NCI-H446 (cell line): ENCODE data around the gene TSNAX.

ENCODE experiments used
- DNase-seq, 2 experiments: peaks; one replicate each; lab custom pipeline; 2025; lab: John Stamatoyannopoulos, UW

Gene TSNAX

GRCh38 chr1:231519166-231519565 is 9.3 kb upstream of the TSNAX start:
- no peak for DNase-seq

- DNase-seq: no peak
These were observed 6.4 kb upstream of the TSNAX start for GRCh38 chr1:231522038-231522437.

GRCh38 chr1:231522931-231523642 is 5.4 kb upstream of the TSNAX start:
- DNase-seq: no peak

- no peak for DNase-seq
These were observed 4.7 kb upstream of the TSNAX start for GRCh38 chr1:231523816-231524215.

GRCh38 chr1:231526536-231526935 is 1.9 kb upstream of the TSNAX start:
- no peak for DNase-seq

GRCh38 chr1:231527586-231528171 is 790 bp upstream of the TSNAX start:
- DNase-seq: no peak

- no peak for DNase-seq
These were observed 4.8 kb downstream of the TSNAX start for GRCh38 chr1:231533240-231533639.

- no peak for DNase-seq
These were observed 6.3 kb downstream of the TSNAX start for GRCh38 chr1:231534703-231535159.

- no peak for DNase-seq
These were observed 7.6 kb downstream of the TSNAX start for GRCh38 chr1:231536099-231536498.

GRCh38 chr1:231540847-231541246 is 12.4 kb downstream of the TSNAX start:
- no peak for DNase-seq

GRCh38 chr1:231541842-231542241 is 13.4 kb downstream of the TSNAX start:
- no peak for DNase-seq

GRCh38 chr1:231544943-231545592 is 16.6 kb downstream of the TSNAX start:
- DNase-seq: no peak

- DNase-seq: no peak
These were observed 18.2 kb downstream of the TSNAX start for GRCh38 chr1:231546693-231547092.

- no peak for DNase-seq
These were observed 21.4 kb downstream of the TSNAX start for GRCh38 chr1:231549733-231550447.

GRCh38 chr1:231550448-231550781 is 21.9 kb downstream of the TSNAX start:
- no peak for DNase-seq

- DNase-seq: no peak
These were observed 24.9 kb downstream of the TSNAX start for GRCh38 chr1:231553320-231553719.

- DNase-seq: no peak
These were observed 26.5 kb downstream of the TSNAX start for GRCh38 chr1:231554969-231555368.

- DNase-seq: no peak
These were observed 28.9 kb downstream of the TSNAX start for GRCh38 chr1:231557411-231557810.

- no peak for DNase-seq
These were observed 29.6 kb downstream of the TSNAX start for GRCh38 chr1:231557898-231558707.

- no peak for DNase-seq
These were observed 30.3 kb downstream of the TSNAX start for GRCh38 chr1:231558708-231559185.

GRCh38 chr1:231561647-231562383 is 33.3 kb downstream of the TSNAX start:
- no peak for DNase-seq
